Panc1 (cell line): Measurements from ENCODE around the gene MAGT1. TPM values are rescaled to one million over a fixed set of nuclear protein-coding genes. Genes with fewer than 3 reads are reported as not detected.
"Not testable (repeated sequence)": the region's sequence is repeated elsewhere in the genome, so short reads cannot be mapped to it uniquely, and the experiment has no call there.

ENCODE experiments used
- ATAC-seq: fragments of 200-7000 bp; cut with Tn5 transposase; 2 replicates; pipeline ENCODE4 v1.9.1; 2020; ENCODE audit warnings: mild to moderate bottlenecking, moderate library complexity
- BruUV-seq: library from RNA; stranded (reverse); fragments of 400-500 nt; replicated peaks from 2 replicates; lab custom pipeline; 2021; lab: Mats Ljungman, UMichigan
- CTCF ChIA-PET: fragments of 300-600 bp; sonication (Branson Sonifier 250); formaldehyde crosslinking; loops from one replicate; lab custom pipeline; 2022; ENCODE audit warnings: antibody characterized with exemption; lab: Charles Lee
- POLR2A ChIA-PET: fragments of 300-600 bp; sonication (Branson Sonifier 250); formaldehyde crosslinking; loops from one replicate; lab custom pipeline; 2022; ENCODE audit warnings: antibody characterized with exemption; lab: Charles Lee
- DNase-seq: peaks from one replicate; pipeline ENCODE4 v3.0.0-alpha.2; 2010; ENCODE audit warnings: low read depth, low spot score
- H3K27ac ChIP-seq: 2 replicates; pipeline ENCODE4 v1.5.1; 2011; ENCODE audit warnings: mild to moderate bottlenecking, low read length, inconsistent platforms
- H3K27me3 ChIP-seq: fragments of 200-500 bp; sonication (Bioruptor generic); 2 replicates; pipeline ENCODE4 v1.6.0; 2014; ENCODE audit warnings: low read length, inconsistent platforms; ENCODE audit not compliant: control insufficient read depth, insufficient read depth
- H3K36me3 ChIP-seq: fragments of 200-500 bp; sonication (Bioruptor generic); 2 replicates; pipeline ENCODE4 v1.5.1; 2014; ENCODE audit warnings: inconsistent platforms, mild to moderate bottlenecking, low read length, moderate library complexity; ENCODE audit not compliant: control insufficient read depth, insufficient read depth
- H3K4me1 ChIP-seq: 2 replicates; pipeline ENCODE4 v1.5.1; 2011; ENCODE audit warnings: inconsistent platforms, mild to moderate bottlenecking, low read length, moderate library complexity; ENCODE audit not compliant: control insufficient read depth, insufficient read depth
- H3K4me3 ChIP-seq, 2 experiments: 2 replicates each; pipeline ENCODE4 v1.5.1; 2011 to 2012; ENCODE audit warnings: low read depth in 2 of 2, low read length in 2 of 2, mild to moderate bottlenecking in 2 of 2, inconsistent platforms in 1 of 2, moderate library complexity in 1 of 2
- H3K9me3 ChIP-seq: fragments of 200-500 bp; sonication (Bioruptor generic); 2 replicates; pipeline ENCODE4 v1.5.1; 2014; ENCODE audit warnings: low read depth, mild to moderate bottlenecking, inconsistent platforms, low read length, moderate library complexity; ENCODE audit not compliant: control insufficient read depth, insufficient read depth
- POLR2AphosphoS5 ChIP-seq: IDR thresholded peaks from 2 replicates; pipeline ENCODE4 v1.6.1; 2012; ENCODE audit warnings: mild to moderate bottlenecking, low read depth, low read length, moderate library complexity
- SIN3A ChIP-seq: IDR thresholded peaks from 2 replicates; pipeline ENCODE4 v1.6.1; 2012; ENCODE audit warnings: low read depth, mild to moderate bottlenecking, low read length, moderate library complexity, borderline replicate concordance; ENCODE audit not compliant: insufficient read depth
- TCF7L2 ChIP-seq: IDR thresholded peaks from 2 replicates; pipeline ENCODE4 v1.6.1; 2011; ENCODE audit warnings: mild to moderate bottlenecking, low read depth, low read length, inconsistent platforms
- in situ Hi-C: cut with HindIII; loops from 2 replicates; pipeline ENCODE4 v1.10.0; 2016; ENCODE audit warnings: low sequenced_read_pairs, low pct_unique_long_range_greater_than_20kb
- intact Hi-C: fragments of 100-400 bp; cut with micrococcal nuclease; formaldehyde crosslinking; loops from one replicate; pipeline ENCODE4 v1.10.0; 2022; ENCODE audit not compliant: unreplicated experiment
- total RNA-seq: library from RNA; stranded (reverse); gene quantifications from one replicate; pipeline ENCODE4 v1.2.1, GENCODE V29; 2021; ENCODE audit not compliant: unreplicated experiment
- TF ChIP-seq, protein P1 (sequence below): fragments of 450-650 bp; IDR thresholded peaks from 2 replicates; pipeline ENCODE4 v1.5.1; 2017; ENCODE audit warnings: mild to moderate bottlenecking
- TF ChIP-seq, protein P2 (sequence below), 2 experiments: IDR thresholded peaks; 2 replicates each; pipeline ENCODE4 v1.6.1; 2011 to 2012; ENCODE audit warnings: low read depth in 2 of 2, control low read depth in 1 of 2, low read length in 1 of 2, mild to moderate bottlenecking in 1 of 2, moderate library complexity in 1 of 2; ENCODE audit not compliant: insufficient read depth in 1 of 2

Gene MAGT1
- total RNA-seq, 1 experiment from 2014 or later = 60.0 TPM

DNA sequence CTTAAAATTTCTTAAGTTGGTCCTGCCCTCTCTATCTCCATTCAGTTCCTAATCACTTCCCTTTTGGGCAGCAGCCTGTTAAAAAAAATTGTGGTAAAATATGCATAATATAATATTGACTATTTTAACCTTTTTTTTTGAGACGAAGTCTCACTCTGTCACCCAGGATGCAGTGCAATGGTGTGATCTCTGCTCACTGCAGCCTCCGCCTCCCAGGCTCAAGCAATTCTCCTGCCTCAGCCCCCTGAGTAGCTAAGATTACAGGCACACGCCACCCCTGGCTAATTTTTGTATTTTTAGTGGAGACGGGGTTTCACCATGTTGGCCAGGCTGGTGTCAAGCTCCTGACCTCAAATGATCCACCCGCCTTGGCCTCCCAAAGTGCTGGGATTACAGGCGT lies 24.1 kb upstream of the MAGT1 start:
- POLR2A ChIA-PET, H3K4me3 ChIP-seq, CTCF ChIA-PET, H3K9me3 ChIP-seq, H3K36me3 ChIP-seq, intact Hi-C loops, H3K27ac ChIP-seq, BruUV-seq, DNase-seq, H3K27me3 ChIP-seq, ATAC-seq, in situ Hi-C loops: not testable (repeated sequence)
- H3K4me1 ChIP-seq = peaks cover 18% of the 10 kb centered on the region

DNA sequence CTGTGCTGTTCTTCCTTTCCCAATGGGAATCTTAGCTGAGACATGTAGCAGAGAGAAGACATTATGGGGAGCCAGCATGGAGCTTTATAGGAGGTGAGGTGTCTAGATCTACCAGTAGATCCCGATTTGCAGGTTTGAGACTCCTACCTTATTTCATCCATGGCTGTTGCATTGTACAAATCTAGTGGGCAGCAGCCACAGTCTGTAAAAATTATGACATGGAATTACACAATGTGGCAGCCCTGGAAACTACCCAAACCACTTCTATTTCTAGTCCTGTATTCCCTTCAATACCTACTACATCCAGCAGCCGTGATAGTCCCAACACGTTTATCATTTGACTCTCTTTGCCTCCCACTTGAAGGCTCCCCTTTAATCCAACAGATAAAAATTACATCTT lies 23.3 kb upstream of the MAGT1 start:
- Histone ChIP-seq H3K4me3 (no peak overlapping the region), H3K36me3 (no peaks in the 10 kb centered on the region), H3K27ac (peak overlapping the region; percentile 44; the same call in 1 of the 2 replicates), H3K9me3 (no peaks in the 10 kb centered on the region), H3K4me1 (peaks cover 10% of the 10 kb centered on the region), H3K27me3 (no peaks in the 10 kb centered on the region)
- in situ Hi-C loops (no loop called here), intact Hi-C loops (no loop called here)
- TF ChIP-seq, protein P1, sequence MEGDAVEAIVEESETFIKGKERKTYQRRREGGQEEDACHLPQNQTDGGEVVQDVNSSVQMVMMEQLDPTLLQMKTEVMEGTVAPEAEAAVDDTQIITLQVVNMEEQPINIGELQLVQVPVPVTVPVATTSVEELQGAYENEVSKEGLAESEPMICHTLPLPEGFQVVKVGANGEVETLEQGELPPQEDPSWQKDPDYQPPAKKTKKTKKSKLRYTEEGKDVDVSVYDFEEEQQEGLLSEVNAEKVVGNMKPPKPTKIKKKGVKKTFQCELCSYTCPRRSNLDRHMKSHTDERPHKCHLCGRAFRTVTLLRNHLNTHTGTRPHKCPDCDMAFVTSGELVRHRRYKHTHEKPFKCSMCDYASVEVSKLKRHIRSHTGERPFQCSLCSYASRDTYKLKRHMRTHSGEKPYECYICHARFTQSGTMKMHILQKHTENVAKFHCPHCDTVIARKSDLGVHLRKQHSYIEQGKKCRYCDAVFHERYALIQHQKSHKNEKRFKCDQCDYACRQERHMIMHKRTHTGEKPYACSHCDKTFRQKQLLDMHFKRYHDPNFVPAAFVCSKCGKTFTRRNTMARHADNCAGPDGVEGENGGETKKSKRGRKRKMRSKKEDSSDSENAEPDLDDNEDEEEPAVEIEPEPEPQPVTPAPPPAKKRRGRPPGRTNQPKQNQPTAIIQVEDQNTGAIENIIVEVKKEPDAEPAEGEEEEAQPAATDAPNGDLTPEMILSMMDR = no peak
- TF ChIP-seq, protein P2, sequence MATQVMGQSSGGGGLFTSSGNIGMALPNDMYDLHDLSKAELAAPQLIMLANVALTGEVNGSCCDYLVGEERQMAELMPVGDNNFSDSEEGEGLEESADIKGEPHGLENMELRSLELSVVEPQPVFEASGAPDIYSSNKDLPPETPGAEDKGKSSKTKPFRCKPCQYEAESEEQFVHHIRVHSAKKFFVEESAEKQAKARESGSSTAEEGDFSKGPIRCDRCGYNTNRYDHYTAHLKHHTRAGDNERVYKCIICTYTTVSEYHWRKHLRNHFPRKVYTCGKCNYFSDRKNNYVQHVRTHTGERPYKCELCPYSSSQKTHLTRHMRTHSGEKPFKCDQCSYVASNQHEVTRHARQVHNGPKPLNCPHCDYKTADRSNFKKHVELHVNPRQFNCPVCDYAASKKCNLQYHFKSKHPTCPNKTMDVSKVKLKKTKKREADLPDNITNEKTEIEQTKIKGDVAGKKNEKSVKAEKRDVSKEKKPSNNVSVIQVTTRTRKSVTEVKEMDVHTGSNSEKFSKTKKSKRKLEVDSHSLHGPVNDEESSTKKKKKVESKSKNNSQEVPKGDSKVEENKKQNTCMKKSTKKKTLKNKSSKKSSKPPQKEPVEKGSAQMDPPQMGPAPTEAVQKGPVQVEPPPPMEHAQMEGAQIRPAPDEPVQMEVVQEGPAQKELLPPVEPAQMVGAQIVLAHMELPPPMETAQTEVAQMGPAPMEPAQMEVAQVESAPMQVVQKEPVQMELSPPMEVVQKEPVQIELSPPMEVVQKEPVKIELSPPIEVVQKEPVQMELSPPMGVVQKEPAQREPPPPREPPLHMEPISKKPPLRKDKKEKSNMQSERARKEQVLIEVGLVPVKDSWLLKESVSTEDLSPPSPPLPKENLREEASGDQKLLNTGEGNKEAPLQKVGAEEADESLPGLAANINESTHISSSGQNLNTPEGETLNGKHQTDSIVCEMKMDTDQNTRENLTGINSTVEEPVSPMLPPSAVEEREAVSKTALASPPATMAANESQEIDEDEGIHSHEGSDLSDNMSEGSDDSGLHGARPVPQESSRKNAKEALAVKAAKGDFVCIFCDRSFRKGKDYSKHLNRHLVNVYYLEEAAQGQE (IDR thresholded peaks at IDR 0.05; ENCODE audit: insufficient read depth in 1 of 2, low read depth in 2 of 2, low read length in 1 of 2) = no peak
- no peak for TF ChIP-seq POLR2AphosphoS5
- no peak for TF ChIP-seq SIN3A
- TF ChIP-seq TCF7L2 = no peak
- ATAC-seq (peak; percentile 44), DNase-seq (no peak)
- no TSS peak for BruUV-seq
- POLR2A ChIA-PET = no interaction called here
- CTCF ChIA-PET = no interaction called here

DNA sequence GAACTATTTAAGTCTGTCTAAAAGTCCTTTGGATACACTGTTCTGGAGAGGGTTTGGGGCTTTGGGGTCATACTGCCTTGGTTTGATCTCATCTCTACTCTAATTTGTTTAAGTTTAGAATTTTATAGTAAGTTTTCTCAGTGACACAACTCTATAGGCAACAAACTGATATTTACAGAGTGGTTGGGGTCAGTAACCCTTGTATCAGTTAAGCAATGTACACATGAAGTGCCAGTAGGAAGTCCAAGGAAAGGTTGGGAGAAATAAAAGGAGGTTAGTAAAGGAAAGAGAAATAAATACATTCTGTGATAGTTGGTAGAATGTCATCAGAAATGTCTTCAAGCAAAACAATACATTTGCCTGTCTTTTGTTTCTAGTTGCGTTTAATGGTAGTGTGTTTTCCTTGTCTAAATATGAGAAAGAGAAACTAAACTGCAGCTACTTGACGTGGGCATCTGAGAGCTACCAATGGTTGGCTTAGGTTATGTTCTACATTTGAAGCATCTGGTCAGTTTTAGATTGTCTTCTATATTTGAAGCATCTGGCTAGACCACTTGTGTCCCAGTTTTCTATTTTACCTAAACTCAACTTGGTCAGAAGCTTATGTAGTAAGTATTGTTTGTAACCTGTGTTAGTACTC lies 22.2 kb upstream of the MAGT1 start:
- no TSS peak for BruUV-seq
- no peaks in the 10 kb centered on the region for H3K9me3 ChIP-seq
- peak overlapping the region; percentile 66 for H3K27ac ChIP-seq
- TF ChIP-seq, protein P2 (IDR thresholded peaks at IDR 0.05; ENCODE audit: insufficient read depth in 1 of 2, low read depth in 2 of 2, low read length in 1 of 2) = no peak
- no peak for TF ChIP-seq TCF7L2
- TF ChIP-seq, protein P1 = no peak
- TF ChIP-seq POLR2AphosphoS5 = no peak
- TF ChIP-seq SIN3A = no peak
- ChIA-PET POLR2A (no interaction called here), CTCF (interaction anchor here (0.7 kb wide), 1 partner anchor 74 kb away, joined by 3 read pairs; no protein-coding TSS in a partner anchor)
- H3K36me3 ChIP-seq = no peaks in the 10 kb centered on the region
- peaks cover 15% of the 10 kb centered on the region for H3K4me1 ChIP-seq
- intact Hi-C loops (no loop called here), in situ Hi-C loops (no loop called here)
- ATAC-seq (peak; percentile 46; the same call in 1 of the 2 replicates), DNase-seq (no peak)
- peak overlapping the region in 1 of 2 experiments; percentile 16; a peak in 2 of 4 replicates for H3K4me3 ChIP-seq
- H3K27me3 ChIP-seq = no peaks in the 10 kb centered on the region
